ENCODE data around the gene PRKG2.

PRKG2 gene

DNA sequence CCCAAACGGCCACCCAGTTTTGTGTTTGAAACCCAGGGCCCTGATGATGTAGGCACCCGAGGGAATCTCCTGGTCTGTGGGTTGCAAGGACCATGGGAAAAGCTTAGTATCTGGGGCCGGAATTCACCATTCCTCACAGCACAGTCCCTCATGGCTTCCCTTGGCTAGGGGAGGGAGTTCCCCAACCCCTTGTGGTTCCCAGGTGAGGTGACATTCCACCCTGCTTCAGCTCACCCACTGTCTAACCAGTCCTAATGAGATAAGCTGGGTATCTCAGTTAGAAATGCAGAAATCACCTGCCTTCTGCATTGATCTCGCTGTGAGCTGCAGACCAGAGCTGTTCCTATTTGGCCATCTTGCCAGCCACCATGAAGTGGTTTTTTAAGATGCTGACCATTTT lies 84.0 kb downstream of the PRKG2 start:
- Histone ChIP-seq H3K9me3 (ENCODE audit: severe bottlenecking) (no peaks in the 10 kb centered on the region), H3K27me3 (ENCODE audit: insufficient read depth, poor library complexity, severe bottlenecking) (no peaks in the 10 kb centered on the region), H3K36me3 (ENCODE audit: low read depth) (no peaks in the 10 kb centered on the region), H3K4me3 (ENCODE audit: severe bottlenecking) (no peak overlapping the region), H3K27ac (ENCODE audit: poor library complexity, severe bottlenecking) (no peak overlapping the region), H3K4me1 (ENCODE audit: insufficient read depth, poor library complexity, severe bottlenecking) (peaks cover 9% of the 10 kb centered on the region)
- DNase-seq (ENCODE audit: low spot score): no peak
- ATAC-seq (ENCODE audit: low read depth): no peak
- TF ChIP-seq, protein P1, sequence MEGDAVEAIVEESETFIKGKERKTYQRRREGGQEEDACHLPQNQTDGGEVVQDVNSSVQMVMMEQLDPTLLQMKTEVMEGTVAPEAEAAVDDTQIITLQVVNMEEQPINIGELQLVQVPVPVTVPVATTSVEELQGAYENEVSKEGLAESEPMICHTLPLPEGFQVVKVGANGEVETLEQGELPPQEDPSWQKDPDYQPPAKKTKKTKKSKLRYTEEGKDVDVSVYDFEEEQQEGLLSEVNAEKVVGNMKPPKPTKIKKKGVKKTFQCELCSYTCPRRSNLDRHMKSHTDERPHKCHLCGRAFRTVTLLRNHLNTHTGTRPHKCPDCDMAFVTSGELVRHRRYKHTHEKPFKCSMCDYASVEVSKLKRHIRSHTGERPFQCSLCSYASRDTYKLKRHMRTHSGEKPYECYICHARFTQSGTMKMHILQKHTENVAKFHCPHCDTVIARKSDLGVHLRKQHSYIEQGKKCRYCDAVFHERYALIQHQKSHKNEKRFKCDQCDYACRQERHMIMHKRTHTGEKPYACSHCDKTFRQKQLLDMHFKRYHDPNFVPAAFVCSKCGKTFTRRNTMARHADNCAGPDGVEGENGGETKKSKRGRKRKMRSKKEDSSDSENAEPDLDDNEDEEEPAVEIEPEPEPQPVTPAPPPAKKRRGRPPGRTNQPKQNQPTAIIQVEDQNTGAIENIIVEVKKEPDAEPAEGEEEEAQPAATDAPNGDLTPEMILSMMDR (IDR thresholded peaks at IDR 0.05; ENCODE audit: poor library complexity, severe bottlenecking): no peak

DNA sequence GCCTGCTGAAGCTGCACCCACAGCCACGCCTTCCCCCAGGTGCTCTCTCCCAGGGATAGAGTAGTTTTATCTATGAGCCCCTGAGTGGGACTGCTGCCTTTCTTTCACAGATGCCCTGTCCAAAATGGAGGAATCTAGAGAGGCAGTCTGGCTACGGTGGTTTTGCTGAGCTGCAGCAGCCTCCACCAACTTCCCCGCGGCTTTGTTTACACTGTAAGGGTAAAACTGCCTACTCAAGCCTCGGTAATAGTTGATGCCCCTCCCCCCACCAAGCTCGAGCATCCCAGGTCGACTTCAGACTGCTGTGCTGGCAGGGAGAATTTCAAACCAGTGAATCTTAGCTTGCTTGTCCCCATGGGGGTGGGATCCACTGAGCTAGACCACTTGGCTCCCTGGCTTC lies 84.5 kb downstream of the PRKG2 start:
- no peak overlapping the region for H3K4me3 ChIP-seq (ENCODE audit: severe bottlenecking)
- no peaks in the 10 kb centered on the region for H3K36me3 ChIP-seq (ENCODE audit: low read depth)
- H3K9me3 ChIP-seq (ENCODE audit: severe bottlenecking): no peaks in the 10 kb centered on the region
- TF ChIP-seq, protein P1 (IDR thresholded peaks at IDR 0.05; ENCODE audit: poor library complexity, severe bottlenecking): no peak
- H3K27ac ChIP-seq (ENCODE audit: poor library complexity, severe bottlenecking): no peak overlapping the region
- ATAC-seq (ENCODE audit: low read depth): no peak
- DNase-seq (ENCODE audit: low spot score): no peak
- H3K27me3 ChIP-seq (ENCODE audit: insufficient read depth, poor library complexity, severe bottlenecking): no peaks in the 10 kb centered on the region
- peaks cover 4% of the 10 kb centered on the region for H3K4me1 ChIP-seq (ENCODE audit: insufficient read depth, poor library complexity, severe bottlenecking)

DNA sequence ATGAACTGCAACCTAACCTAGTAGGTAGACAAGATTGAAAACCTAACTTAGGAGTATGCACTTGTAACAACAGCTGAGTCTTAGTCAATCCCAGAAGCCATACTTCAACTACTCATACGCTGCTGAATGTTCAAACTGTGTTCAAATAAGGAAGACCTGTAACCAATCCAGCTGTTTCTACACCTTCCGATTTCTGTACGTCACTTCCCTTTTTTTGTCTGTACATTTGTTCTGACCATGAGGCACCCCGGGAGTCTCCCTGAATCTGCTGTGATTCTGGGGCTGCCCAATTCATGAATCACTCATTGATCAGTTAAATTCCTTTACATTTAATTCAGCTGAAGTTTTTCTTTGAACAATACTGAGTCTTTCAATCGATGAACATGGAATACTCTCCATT lies 95.0 kb downstream of the PRKG2 start:
- DNase-seq (ENCODE audit: low spot score): no peak
- ATAC-seq (ENCODE audit: low read depth): no peak
- H3K4me1 ChIP-seq (ENCODE audit: insufficient read depth, poor library complexity, severe bottlenecking): no peaks in the 10 kb centered on the region
- no peaks in the 10 kb centered on the region for H3K36me3 ChIP-seq (ENCODE audit: low read depth)
- no peak overlapping the region for H3K27ac ChIP-seq (ENCODE audit: poor library complexity, severe bottlenecking)
- TF ChIP-seq, protein P1 (IDR thresholded peaks at IDR 0.05; ENCODE audit: poor library complexity, severe bottlenecking): no peak
- H3K9me3 ChIP-seq (ENCODE audit: severe bottlenecking): no peaks in the 10 kb centered on the region
- H3K4me3 ChIP-seq (ENCODE audit: severe bottlenecking): no peak overlapping the region
- no peaks in the 10 kb centered on the region for H3K27me3 ChIP-seq (ENCODE audit: insufficient read depth, poor library complexity, severe bottlenecking)

DNA sequence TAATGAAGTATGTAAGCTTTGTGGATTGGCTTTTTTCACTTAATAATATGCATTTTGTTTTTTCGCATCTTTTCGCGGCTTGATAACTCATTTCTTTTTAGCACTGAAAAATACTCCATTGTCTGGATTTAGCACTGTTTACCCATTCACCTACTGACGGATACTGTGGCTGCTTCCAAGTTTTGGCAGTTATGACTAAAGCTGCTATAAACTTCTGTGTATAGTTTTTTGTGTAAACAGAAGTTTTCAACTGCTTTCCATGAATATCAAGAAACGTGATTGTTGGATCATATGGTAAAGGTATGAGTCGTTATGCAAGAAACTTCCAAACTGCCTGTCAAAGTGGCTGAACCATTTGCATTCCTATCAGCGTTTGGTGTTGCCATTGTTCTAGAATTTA lies 96.9 kb downstream of the PRKG2 start:
- ATAC-seq (ENCODE audit: low read depth) (no peak), DNase-seq (ENCODE audit: low spot score) (no peak)
- Histone ChIP-seq H3K27me3 (ENCODE audit: insufficient read depth, poor library complexity, severe bottlenecking) (no peaks in the 10 kb centered on the region), H3K36me3 (ENCODE audit: low read depth) (no peaks in the 10 kb centered on the region), H3K9me3 (ENCODE audit: severe bottlenecking) (no peaks in the 10 kb centered on the region), H3K4me1 (ENCODE audit: insufficient read depth, poor library complexity, severe bottlenecking) (no peaks in the 10 kb centered on the region), H3K4me3 (ENCODE audit: severe bottlenecking) (no peak overlapping the region), H3K27ac (ENCODE audit: poor library complexity, severe bottlenecking) (no peak overlapping the region)
- TF ChIP-seq, protein P1 (IDR thresholded peaks at IDR 0.05; ENCODE audit: poor library complexity, severe bottlenecking): no peak

DNA sequence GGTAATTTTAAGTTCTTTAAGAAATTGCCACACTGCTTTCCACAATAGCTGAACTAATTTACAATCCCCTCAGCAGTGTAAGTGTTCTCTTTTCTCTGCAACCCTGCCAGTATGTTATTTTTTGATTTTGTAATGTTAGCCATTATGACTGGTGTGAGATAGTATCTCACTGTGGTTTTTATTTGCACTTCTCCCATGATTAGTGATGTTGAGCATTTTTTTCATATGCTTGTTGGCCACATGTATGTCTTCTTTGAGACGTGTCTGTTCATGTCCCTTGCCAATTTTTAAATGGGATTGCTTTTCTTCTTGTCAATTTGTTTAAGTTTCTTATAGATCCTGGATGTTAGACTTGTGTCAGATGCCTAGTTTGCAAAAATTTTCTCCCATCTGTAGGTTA lies 98.5 kb downstream of the PRKG2 start:
- DNase-seq (ENCODE audit: low spot score) (no peak), ATAC-seq (ENCODE audit: low read depth) (0 out of 3 replicates have a peak, but pooled peaks have one; percentile 25)
- TF ChIP-seq, protein P1 (IDR thresholded peaks at IDR 0.05; ENCODE audit: poor library complexity, severe bottlenecking): no peak
- Histone ChIP-seq H3K9me3 (ENCODE audit: severe bottlenecking) (no peaks in the 10 kb centered on the region), H3K36me3 (ENCODE audit: low read depth) (no peaks in the 10 kb centered on the region), H3K4me1 (ENCODE audit: insufficient read depth, poor library complexity, severe bottlenecking) (peaks cover 3% of the 10 kb centered on the region), H3K27me3 (ENCODE audit: insufficient read depth, poor library complexity, severe bottlenecking) (no peaks in the 10 kb centered on the region), H3K4me3 (ENCODE audit: severe bottlenecking) (no peak overlapping the region), H3K27ac (ENCODE audit: poor library complexity, severe bottlenecking) (no peak overlapping the region)
